Measurements from ENCODE around the gene DYTN.
"Not testable (repeated sequence)": the region's sequence is repeated elsewhere in the genome, so short reads cannot be mapped to it uniquely, and the experiment has no call there.

DYTN gene

GRCh38 chr2:206723288-206723687 lies 5.1 kb upstream of the DYTN start:
- ChIA-PET CTCF (interaction anchor here (0.7 kb wide), 1 partner anchor 133 kb away, joined by 3 read pairs; no protein-coding TSS in a partner anchor), POLR2A (ENCODE audit: low non-redundant PET) (no interaction called here)
- DNase-seq (ENCODE audit: low spot score) = no peak
- TF ChIP-seq CTCF (conservative IDR thresholded peaks at IDR 0.05; ENCODE audit: low read depth) = no peak
- no peak overlapping the region for H3K27ac ChIP-seq

GRCh38 chr2:206721256-206721920 lies 3.2 kb upstream of the DYTN start:
- no peak overlapping the region for H3K27ac ChIP-seq
- no peak for TF ChIP-seq CTCF (conservative IDR thresholded peaks at IDR 0.05; ENCODE audit: low read depth)
- CTCF ChIA-PET = no interaction called here
- POLR2A ChIA-PET (ENCODE audit: low non-redundant PET) = no interaction called here
- DNase-seq (ENCODE audit: low spot score) = no peak

GRCh38 chr2:206716623-206717022 lies 1.6 kb downstream of the DYTN start:
- no peak for DNase-seq (ENCODE audit: low spot score)

GRCh38 chr2:206715183-206715582 lies 3.0 kb downstream of the DYTN start:
- DNase-seq (ENCODE audit: low spot score); H3K27ac ChIP-seq; POLR2A ChIA-PET (ENCODE audit: low non-redundant PET): not testable (repeated sequence)
- CTCF ChIA-PET = interaction anchor here (0.7 kb wide), 1 partner anchor 24 kb away, joined by 3 read pairs; no protein-coding TSS in a partner anchor

More at GRCh38 chr2:206716623-206717022, 1.6 kb downstream of the DYTN start:
- H3K27ac ChIP-seq = no peak overlapping the region
- POLR2A ChIA-PET (ENCODE audit: low non-redundant PET) = no interaction called here
- CTCF ChIA-PET = no interaction called here
- TF ChIP-seq CTCF (conservative IDR thresholded peaks at IDR 0.05; ENCODE audit: low read depth) = no peak

- ChIA-PET POLR2A (ENCODE audit: low non-redundant PET) (no interaction called here), CTCF (no interaction called here)
- H3K27ac ChIP-seq = no peak overlapping the region
- DNase-seq (ENCODE audit: low spot score) = no peak
- TF ChIP-seq CTCF (conservative IDR thresholded peaks at IDR 0.05; ENCODE audit: low read depth) = no peak
Observed at GRCh38 chr2:206713746-206714145, 4.5 kb downstream of the DYTN start.

- H3K27ac ChIP-seq = no peak overlapping the region
- POLR2A ChIA-PET (ENCODE audit: low non-redundant PET) = no interaction called here
- CTCF ChIA-PET = no interaction called here
- TF ChIP-seq CTCF (conservative IDR thresholded peaks at IDR 0.05; ENCODE audit: low read depth) = no peak
- DNase-seq (ENCODE audit: low spot score) = no peak
Observed at GRCh38 chr2:206708286-206708685, 9.9 kb downstream of the DYTN start.

- ChIA-PET POLR2A (ENCODE audit: low non-redundant PET) (interaction anchor here (0.5 kb wide), 1 partner anchor 781 kb away, joined by 3 read pairs; no protein-coding TSS in a partner anchor), CTCF (no interaction called here)
- no peak for DNase-seq (ENCODE audit: low spot score)
- TF ChIP-seq CTCF (conservative IDR thresholded peaks at IDR 0.05; ENCODE audit: low read depth) = no peak
- H3K27ac ChIP-seq = no peak overlapping the region
Observed at GRCh38 chr2:206707164-206707701, 11.0 kb downstream of the DYTN start.

All from RWPE1 (cell line).